ENCODE data around the gene CENPP. TPM values are rescaled to one million over a fixed set of nuclear protein-coding genes. Genes with fewer than 3 reads are reported as not detected.

CENPP gene
- total RNA-seq, 1 experiment from 2014 or later = 15.6 TPM

GRCh38 chr9:92484563-92484962 is 158.8 kb downstream of the CENPP start:
- POLR2A ChIA-PET (ENCODE audit: low non-redundant PET) = no interaction called here
- CTCF ChIA-PET = no interaction called here
- Histone ChIP-seq H3K27me3 (replicated peaks; ENCODE audit: insufficient read depth, low read depth, low read length, poor library complexity) (no peaks in the 10 kb centered on the region), H3K4me1 (ENCODE audit: insufficient read depth, low read length, poor library complexity, severe bottlenecking) (peaks cover 18% of the 10 kb centered on the region), H3K36me3 (ENCODE audit: insufficient read depth, low read length, poor library complexity, severe bottlenecking) (no peaks in the 10 kb centered on the region), H3K4me3 (ENCODE audit: low read depth, low read length, poor library complexity, severe bottlenecking) (no peak overlapping the region), H3K27ac (ENCODE audit: low read depth, low read length, poor library complexity, severe bottlenecking) (no peak overlapping the region), H3K9me3 (ENCODE audit: low read depth, low read length, poor library complexity, severe bottlenecking) (no peaks in the 10 kb centered on the region)
- TF ChIP-seq, protein P1, sequence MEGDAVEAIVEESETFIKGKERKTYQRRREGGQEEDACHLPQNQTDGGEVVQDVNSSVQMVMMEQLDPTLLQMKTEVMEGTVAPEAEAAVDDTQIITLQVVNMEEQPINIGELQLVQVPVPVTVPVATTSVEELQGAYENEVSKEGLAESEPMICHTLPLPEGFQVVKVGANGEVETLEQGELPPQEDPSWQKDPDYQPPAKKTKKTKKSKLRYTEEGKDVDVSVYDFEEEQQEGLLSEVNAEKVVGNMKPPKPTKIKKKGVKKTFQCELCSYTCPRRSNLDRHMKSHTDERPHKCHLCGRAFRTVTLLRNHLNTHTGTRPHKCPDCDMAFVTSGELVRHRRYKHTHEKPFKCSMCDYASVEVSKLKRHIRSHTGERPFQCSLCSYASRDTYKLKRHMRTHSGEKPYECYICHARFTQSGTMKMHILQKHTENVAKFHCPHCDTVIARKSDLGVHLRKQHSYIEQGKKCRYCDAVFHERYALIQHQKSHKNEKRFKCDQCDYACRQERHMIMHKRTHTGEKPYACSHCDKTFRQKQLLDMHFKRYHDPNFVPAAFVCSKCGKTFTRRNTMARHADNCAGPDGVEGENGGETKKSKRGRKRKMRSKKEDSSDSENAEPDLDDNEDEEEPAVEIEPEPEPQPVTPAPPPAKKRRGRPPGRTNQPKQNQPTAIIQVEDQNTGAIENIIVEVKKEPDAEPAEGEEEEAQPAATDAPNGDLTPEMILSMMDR (conservative IDR thresholded peaks at IDR 0.05; ENCODE audit: low read depth, low read length) = no peak
- TF ChIP-seq EZH2 (IDR thresholded peaks at IDR 0.05; ENCODE audit: borderline replicate concordance, low read depth, low read length, poor library complexity, severe bottlenecking) = no peak
- intact Hi-C loops (cut with micrococcal nuclease; ENCODE audit: unreplicated experiment) = no loop called here
- no peak for DNase-seq (ENCODE audit: low spot score)
- no TSS peak for BruUV-seq (replicated peaks)

DNA sequence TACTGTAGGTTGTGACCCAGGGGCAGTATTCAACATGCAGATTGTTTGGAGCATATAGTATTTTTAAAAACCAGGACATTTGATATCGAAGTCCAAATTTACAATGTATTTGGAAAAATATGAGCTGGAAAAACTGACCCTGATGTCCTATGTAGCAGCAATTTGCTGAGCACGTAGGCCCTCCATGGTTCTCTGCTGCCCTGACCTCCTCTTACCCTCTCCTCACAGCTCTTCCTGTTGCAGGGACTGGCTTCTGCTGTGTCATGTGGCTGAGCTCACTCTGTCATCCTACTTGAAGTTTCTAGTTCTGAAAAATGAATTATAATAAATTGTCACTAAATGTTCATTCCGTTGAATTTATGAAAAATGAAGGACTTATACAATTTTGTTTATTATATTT is 160.6 kb downstream of the CENPP start:
- intact Hi-C loops (cut with micrococcal nuclease; ENCODE audit: unreplicated experiment) = no loop called here
- CTCF ChIA-PET = no interaction called here
- TF ChIP-seq EZH2 (IDR thresholded peaks at IDR 0.05; ENCODE audit: borderline replicate concordance, low read depth, low read length, poor library complexity, severe bottlenecking) = no peak
- TF ChIP-seq, protein P1 (conservative IDR thresholded peaks at IDR 0.05; ENCODE audit: low read depth, low read length) = no peak
- Histone ChIP-seq H3K27me3 (replicated peaks; ENCODE audit: insufficient read depth, low read depth, low read length, poor library complexity) (no peaks in the 10 kb centered on the region), H3K4me1 (ENCODE audit: insufficient read depth, low read length, poor library complexity, severe bottlenecking) (peaks cover 12% of the 10 kb centered on the region), H3K9me3 (ENCODE audit: low read depth, low read length, poor library complexity, severe bottlenecking) (no peaks in the 10 kb centered on the region), H3K4me3 (ENCODE audit: low read depth, low read length, poor library complexity, severe bottlenecking) (no peak overlapping the region), H3K27ac (ENCODE audit: low read depth, low read length, poor library complexity, severe bottlenecking) (no peak overlapping the region), H3K36me3 (ENCODE audit: insufficient read depth, low read length, poor library complexity, severe bottlenecking) (no peaks in the 10 kb centered on the region)
- BruUV-seq (replicated peaks) = no TSS peak
- no peak for DNase-seq (ENCODE audit: low spot score)
- POLR2A ChIA-PET (ENCODE audit: low non-redundant PET) = no interaction called here

GRCh38 chr9:92488681-92489550 is 163.2 kb downstream of the CENPP start:
- no TSS peak for BruUV-seq (replicated peaks)
- no peak overlapping the region for H3K27ac ChIP-seq (ENCODE audit: low read depth, low read length, poor library complexity, severe bottlenecking)
- no peak for DNase-seq (ENCODE audit: low spot score)
- H3K9me3 ChIP-seq (ENCODE audit: low read depth, low read length, poor library complexity, severe bottlenecking) = no peaks in the 10 kb centered on the region
- ChIA-PET CTCF (no interaction called here), POLR2A (ENCODE audit: low non-redundant PET) (no interaction called here)
- no peak overlapping the region for H3K4me3 ChIP-seq (ENCODE audit: low read depth, low read length, poor library complexity, severe bottlenecking)
- H3K4me1 ChIP-seq (ENCODE audit: insufficient read depth, low read length, poor library complexity, severe bottlenecking) = no peaks in the 10 kb centered on the region
- H3K27me3 ChIP-seq (replicated peaks; ENCODE audit: insufficient read depth, low read depth, low read length, poor library complexity) = no peaks in the 10 kb centered on the region
- H3K36me3 ChIP-seq (ENCODE audit: insufficient read depth, low read length, poor library complexity, severe bottlenecking) = no peaks in the 10 kb centered on the region
- no peak for TF ChIP-seq EZH2 (IDR thresholded peaks at IDR 0.05; ENCODE audit: borderline replicate concordance, low read depth, low read length, poor library complexity, severe bottlenecking)
- intact Hi-C loops (cut with micrococcal nuclease; ENCODE audit: unreplicated experiment) = no loop called here

All from A673 (cell line).